GM21825 (cell line): ENCODE measurements around the gene NRG2.

Experiments
- ATAC-seq: cut with Tn5 transposase; IDR thresholded peaks from one replicate; pipeline ENCODE4 v1.9.1; 2021; ENCODE audit warnings: mild to moderate bottlenecking, moderate library complexity; ENCODE audit not compliant: unreplicated experiment

Gene NRG2

GRCh38 chr5:139863855-139864558 lies 179.1 kb downstream of the NRG2 start:
- no peak for ATAC-seq

DNA sequence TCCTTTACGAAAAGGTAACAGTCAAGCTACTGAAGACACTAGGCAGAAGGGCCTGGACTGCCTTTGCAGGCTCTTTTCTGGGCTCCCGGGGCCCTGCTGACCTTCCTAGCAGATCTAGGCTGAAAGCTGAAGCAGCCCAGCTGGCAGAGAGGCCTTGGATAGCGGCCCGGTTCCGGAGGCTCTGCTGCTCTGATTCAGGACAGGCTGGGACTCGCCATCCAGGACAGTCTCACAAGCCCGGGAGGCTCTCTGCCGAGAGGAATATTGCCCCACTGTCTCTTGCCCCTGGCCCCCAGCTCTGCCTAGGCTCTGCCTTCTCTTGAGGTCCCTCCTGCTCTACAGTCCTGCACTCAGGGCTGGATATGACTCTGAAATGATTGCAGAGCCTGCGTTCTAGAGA lies 179.7 kb downstream of the NRG2 start:
- no peak for ATAC-seq

DNA sequence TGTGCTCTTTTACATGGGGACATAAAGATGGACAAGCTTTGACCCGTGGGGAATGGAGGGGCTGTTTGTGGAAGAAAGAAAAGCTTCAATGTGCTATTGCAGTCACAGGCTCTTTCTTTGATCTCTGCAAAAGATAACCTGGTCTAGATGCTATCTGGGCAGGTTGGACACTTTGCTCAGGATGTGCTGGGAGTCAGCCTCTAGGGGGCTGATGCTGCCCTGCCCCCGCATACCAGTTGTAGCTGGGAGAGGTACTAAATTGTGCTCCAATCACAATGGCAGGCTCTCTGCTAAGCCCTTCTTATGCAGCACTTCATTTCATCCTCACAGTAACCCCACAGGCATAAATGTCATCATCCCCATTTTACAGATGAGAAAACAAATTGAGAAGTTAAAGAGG lies 180.3 kb downstream of the NRG2 start:
- no peak for ATAC-seq

DNA sequence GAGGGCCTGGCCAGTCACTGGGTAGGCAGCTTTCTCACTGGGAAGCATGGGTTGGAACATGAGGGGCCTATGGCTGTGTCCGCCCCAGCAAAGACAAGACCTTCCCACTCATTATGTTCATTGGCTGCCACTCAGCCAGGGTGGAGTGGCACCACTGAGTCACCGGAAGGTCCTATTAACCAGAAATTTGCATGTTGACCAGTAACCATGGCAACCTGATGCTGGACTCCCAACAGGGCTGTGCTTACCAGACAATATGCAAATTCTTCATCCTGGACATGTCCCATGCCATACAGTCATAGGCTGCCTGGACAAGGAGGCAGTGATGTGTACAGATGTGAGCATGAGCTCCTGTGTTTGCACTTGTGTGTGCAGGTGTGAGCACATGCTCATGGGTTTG lies 180.8 kb downstream of the NRG2 start:
- no peak for ATAC-seq

- ATAC-seq, result no peak
Observed at GRCh38 chr5:139861889-139862207, 181.3 kb downstream of the NRG2 start.

- no peak for ATAC-seq
Observed at GRCh38 chr5:139861021-139861888, 181.8 kb downstream of the NRG2 start.

GRCh38 chr5:139859013-139859412 lies 184.1 kb downstream of the NRG2 start:
- ATAC-seq, result no peak

DNA sequence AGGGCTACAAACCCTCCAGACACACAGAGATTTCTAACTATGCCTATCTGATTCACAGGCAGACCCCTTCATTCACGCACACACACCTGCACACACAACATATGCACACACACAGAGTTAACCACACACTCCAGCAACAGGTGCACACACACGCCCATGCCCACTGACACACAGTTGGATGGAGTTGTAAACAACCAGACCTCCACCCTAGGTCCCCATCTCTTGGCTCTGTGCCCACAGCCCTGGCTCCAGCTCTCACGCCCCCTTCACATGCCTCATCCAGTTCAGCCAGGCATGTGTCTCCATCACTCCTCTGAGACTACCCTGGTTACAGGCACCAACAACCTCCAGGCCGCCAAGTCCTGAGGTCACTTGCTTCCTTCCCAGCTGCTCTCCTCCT lies 186.4 kb downstream of the NRG2 start:
- no peak for ATAC-seq

DNA sequence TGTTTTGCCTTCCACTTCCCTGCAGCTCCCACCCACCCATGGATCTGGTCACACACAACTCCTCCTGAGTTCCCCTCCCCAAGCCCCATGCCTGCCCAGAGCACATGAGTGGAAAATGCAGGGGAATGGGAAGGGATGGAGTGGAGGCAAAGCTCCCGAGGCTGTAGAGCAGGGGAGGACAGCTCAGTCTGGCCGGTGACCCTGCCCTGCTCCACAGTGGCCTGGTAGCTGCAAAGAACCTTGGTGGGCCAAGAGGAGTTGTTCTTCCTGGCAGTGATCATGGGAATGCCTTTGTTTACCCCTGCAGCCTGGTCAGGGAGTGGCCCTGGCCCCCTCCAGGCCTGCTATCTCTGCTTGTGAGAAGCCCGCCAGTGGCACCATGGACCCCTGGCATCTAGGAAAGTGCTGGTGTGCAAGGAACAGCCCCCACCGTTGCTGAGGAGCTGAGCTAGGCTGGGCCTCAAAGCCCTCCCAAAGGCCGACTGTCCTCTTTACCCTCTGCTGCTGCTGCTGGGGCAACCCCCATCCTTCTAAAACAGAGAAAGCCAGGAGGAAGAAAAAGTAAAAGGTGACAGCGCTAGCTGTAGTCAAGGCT lies 187.1 kb downstream of the NRG2 start:
- ATAC-seq, result no peak

DNA sequence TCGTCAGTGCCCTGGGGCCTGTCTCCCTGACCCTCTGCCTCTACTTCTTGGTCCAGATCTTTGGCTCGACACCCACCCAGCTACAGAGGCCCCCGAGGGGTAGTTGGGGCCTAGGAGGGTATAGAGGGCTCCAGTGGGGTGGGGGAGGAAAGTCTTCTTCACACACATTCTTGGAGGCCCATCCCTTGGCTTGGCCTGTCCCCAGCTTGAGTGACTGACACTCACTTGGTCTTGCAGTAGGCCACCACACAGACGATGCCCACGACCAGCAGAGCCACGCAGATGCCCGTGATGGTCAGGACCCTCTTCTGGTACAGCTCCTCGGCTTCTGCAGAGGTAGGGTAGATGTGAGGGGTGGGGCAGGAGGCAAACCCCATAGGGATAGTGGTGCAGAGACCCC lies 187.6 kb downstream of the NRG2 start:
- ATAC-seq, result no peak

- no peak for ATAC-seq
Observed at GRCh38 chr5:139854953-139855352, 188.1 kb downstream of the NRG2 start.

- ATAC-seq, result no peak
Observed at GRCh38 chr5:139854029-139854605, 189.0 kb downstream of the NRG2 start.

- no peak for ATAC-seq
Observed at GRCh38 chr5:139852696-139853095, 190.4 kb downstream of the NRG2 start.

DNA sequence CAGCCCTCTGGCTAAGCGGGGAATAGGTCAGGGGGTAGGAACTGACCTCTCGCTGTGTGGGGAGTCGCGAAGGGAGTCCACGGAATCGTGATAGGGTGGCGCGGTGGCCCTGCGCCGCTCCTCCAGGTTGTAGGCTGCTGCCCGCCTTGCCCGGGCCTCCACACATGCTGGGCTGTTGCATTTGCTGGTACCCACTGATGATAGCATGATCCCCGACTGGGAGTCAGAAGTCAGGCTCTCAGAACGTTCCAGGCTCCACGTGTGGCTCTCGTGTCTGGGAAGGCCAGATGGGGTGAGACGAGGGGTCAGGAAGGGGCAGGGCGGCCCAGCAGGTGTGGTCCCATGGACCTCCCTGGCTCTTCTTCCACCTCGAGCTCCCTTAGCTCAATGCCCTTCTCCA lies 191.5 kb downstream of the NRG2 start:
- ATAC-seq, result no peak

GRCh38 chr5:139850423-139851016 lies 192.6 kb downstream of the NRG2 start:
- ATAC-seq, result no peak

DNA sequence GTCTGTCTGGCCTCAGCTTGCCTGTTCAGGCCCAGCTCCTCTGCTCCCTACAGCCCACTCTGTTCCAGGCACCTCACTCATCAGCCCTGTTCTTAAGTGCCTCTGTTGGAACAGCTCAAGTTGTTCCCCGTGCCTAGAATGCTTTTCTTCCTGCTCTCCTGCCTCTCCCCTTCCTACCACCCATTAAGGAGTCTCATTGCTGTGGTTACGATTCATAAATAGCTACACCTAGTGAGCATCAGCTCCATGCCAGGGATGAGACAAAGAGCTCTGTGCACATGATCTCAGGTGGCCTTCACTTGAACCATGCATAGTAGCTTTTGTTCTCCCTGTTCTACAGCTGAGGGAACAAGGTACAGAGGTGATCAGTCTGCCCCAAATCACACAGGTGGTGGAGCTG lies 193.2 kb downstream of the NRG2 start:
- no peak for ATAC-seq

- no peak for ATAC-seq
Observed at GRCh38 chr5:139849501-139849900, 193.6 kb downstream of the NRG2 start.

GRCh38 chr5:139848508-139849100 lies 194.5 kb downstream of the NRG2 start:
- ATAC-seq, result peak; percentile 5

DNA sequence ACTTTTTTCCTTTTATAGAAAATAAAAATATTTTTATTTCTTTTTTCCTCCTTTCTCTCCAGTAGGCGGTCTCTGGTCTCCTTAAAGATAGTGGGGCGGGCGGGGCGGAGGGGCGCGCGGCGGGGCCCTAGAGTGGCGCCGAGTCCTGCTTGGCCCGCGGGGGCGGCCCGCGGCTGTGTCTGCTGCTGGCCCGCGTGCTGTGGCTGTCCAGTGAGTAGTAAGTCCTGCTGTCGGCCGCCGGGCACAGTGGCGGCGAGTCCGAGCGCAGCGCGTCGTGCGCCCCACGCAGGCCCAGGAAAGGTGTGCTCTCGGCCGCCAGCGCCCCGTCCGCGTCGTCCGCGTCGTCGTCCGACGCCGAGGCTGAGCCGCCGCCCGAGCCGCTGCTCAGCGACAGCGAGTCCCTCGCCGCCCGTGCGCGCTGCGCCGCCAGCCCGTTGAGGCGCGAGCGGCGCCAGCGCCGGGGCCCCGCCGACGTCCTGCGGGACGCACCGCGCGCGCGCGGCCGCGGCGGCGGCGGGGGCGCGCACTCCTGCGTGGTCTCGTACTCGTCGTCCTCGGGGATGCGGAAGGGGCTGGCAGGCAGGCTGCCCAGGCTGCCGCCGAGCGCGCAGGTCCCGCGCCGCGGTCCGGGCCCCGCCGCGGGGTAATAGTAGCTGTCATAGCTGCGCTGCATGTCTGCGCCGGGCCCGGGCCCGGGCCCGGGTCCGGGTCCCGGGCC lies 195.2 kb downstream of the NRG2 start:
- peak; percentile 62 for ATAC-seq

- ATAC-seq, result no peak
Observed at GRCh38 chr5:139847091-139847490, 196.0 kb downstream of the NRG2 start.
